Measurements from ENCODE around the gene ZNF45. TPM values are rescaled to one million over a fixed set of nuclear protein-coding genes. Genes with fewer than 3 reads are reported as not detected.

ZNF45 gene
- total and polyA plus RNA-seq, 2 donors from 2014 or later: 4.8 to 16.1 TPM

- peaks cover 0 to 3% (median 0%) of the 10 kb centered on the region in 3 donors for H3K4me1 ChIP-seq (ENCODE audit: control insufficient read depth in 2 of 3, insufficient read depth in 2 of 3, low read depth in 1 of 3, low read length in 3 of 3)
- no peaks in the 10 kb centered on the region for H3K36me3 ChIP-seq (ENCODE audit: control insufficient read depth in 2 of 3, insufficient read depth in 3 of 3, low read length in 3 of 3)
- no peak overlapping the region for H3K9ac ChIP-seq (ENCODE audit: low read length in 3 of 3)
- DNase-seq: no peak
- H3K4me3 ChIP-seq (ENCODE audit: low read length in 3 of 3): no peak overlapping the region
- H3K27me3 ChIP-seq (ENCODE audit: control insufficient read depth, insufficient read depth, low read length): no peaks in the 10 kb centered on the region
- TF ChIP-seq, protein P1, sequence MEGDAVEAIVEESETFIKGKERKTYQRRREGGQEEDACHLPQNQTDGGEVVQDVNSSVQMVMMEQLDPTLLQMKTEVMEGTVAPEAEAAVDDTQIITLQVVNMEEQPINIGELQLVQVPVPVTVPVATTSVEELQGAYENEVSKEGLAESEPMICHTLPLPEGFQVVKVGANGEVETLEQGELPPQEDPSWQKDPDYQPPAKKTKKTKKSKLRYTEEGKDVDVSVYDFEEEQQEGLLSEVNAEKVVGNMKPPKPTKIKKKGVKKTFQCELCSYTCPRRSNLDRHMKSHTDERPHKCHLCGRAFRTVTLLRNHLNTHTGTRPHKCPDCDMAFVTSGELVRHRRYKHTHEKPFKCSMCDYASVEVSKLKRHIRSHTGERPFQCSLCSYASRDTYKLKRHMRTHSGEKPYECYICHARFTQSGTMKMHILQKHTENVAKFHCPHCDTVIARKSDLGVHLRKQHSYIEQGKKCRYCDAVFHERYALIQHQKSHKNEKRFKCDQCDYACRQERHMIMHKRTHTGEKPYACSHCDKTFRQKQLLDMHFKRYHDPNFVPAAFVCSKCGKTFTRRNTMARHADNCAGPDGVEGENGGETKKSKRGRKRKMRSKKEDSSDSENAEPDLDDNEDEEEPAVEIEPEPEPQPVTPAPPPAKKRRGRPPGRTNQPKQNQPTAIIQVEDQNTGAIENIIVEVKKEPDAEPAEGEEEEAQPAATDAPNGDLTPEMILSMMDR (IDR thresholded peaks at IDR 0.05; ENCODE audit: borderline replicate concordance, extremely low read depth, insufficient read depth): no peak
- no peak for FAIRE-seq
- H3K9me3 ChIP-seq (ENCODE audit: control insufficient read depth in 2 of 3, insufficient read depth in 1 of 3, low read length in 3 of 3): peaks cover 2 to 70% (median 21%) of the 10 kb centered on the region in 3 donors
- H3K27ac ChIP-seq (ENCODE audit: low read depth in 2 of 2, low read length in 2 of 2): no peak overlapping the region
- intact Hi-C loops (cut with DNase I): no loop called here
Measured at GRCh38 chr19:43906774-43907173, 28.3 kb downstream of the ZNF45 start.

GRCh38 chr19:43905897-43906296 lies 29.2 kb downstream of the ZNF45 start:
- Histone ChIP-seq H3K4me1 (ENCODE audit: control insufficient read depth in 2 of 3, insufficient read depth in 2 of 3, low read depth in 1 of 3, low read length in 3 of 3) (peaks cover 0 to 8% (median 0%) of the 10 kb centered on the region in 3 donors), H3K27me3 (ENCODE audit: control insufficient read depth, insufficient read depth, low read length) (no peaks in the 10 kb centered on the region), H3K9me3 (ENCODE audit: control insufficient read depth in 2 of 3, insufficient read depth in 1 of 3, low read length in 3 of 3) (peaks cover 2 to 66% (median 20%) of the 10 kb centered on the region in 3 donors), H3K4me3 (ENCODE audit: low read length in 3 of 3) (no peak overlapping the region), H3K36me3 (ENCODE audit: control insufficient read depth in 2 of 3, insufficient read depth in 3 of 3, low read length in 3 of 3) (no peaks in the 10 kb centered on the region), H3K27ac (ENCODE audit: low read depth in 2 of 2, low read length in 2 of 2) (no peak overlapping the region), H3K9ac (ENCODE audit: low read length in 3 of 3) (no peak overlapping the region)
- intact Hi-C loops (cut with DNase I): no loop called here
- DNase-seq: no peak
- no peak for FAIRE-seq
- TF ChIP-seq, protein P1 (IDR thresholded peaks at IDR 0.05; ENCODE audit: borderline replicate concordance, extremely low read depth, insufficient read depth): no peak

DNA sequence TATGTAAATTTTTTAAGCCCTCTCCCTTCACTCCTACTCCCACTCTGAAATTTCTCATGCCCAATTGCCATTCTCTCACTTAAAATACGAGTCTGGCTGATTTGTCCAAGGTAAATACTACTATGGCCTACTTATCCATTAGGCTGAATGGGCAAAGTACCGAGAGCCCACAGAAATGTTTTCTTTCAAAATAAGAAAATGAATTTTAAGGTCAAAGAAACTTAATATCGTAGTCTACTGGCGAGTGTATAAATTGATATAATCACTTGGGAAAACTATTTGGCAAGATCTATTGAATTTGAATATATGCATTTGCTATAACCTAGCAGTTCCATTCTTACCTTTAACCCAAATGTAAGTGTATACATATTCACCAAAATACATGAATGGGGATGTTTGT lies 32.7 kb downstream of the ZNF45 start:
- H3K27me3 ChIP-seq (ENCODE audit: control insufficient read depth, insufficient read depth, low read length): no peaks in the 10 kb centered on the region
- FAIRE-seq: no peak
- H3K36me3 ChIP-seq (ENCODE audit: control insufficient read depth in 2 of 3, insufficient read depth in 3 of 3, low read length in 3 of 3): no peaks in the 10 kb centered on the region
- peaks cover 0 to 8% (median 0%) of the 10 kb centered on the region in 3 donors for H3K4me1 ChIP-seq (ENCODE audit: control insufficient read depth in 2 of 3, insufficient read depth in 2 of 3, low read depth in 1 of 3, low read length in 3 of 3)
- intact Hi-C loops (cut with DNase I): no loop called here
- TF ChIP-seq, protein P1 (IDR thresholded peaks at IDR 0.05; ENCODE audit: borderline replicate concordance, extremely low read depth, insufficient read depth): no peak
- peaks cover 2 to 47% (median 7%) of the 10 kb centered on the region in 3 donors for H3K9me3 ChIP-seq (ENCODE audit: control insufficient read depth in 2 of 3, insufficient read depth in 1 of 3, low read length in 3 of 3)
- no peak overlapping the region for H3K27ac ChIP-seq (ENCODE audit: low read depth in 2 of 2, low read length in 2 of 2)
- H3K4me3 ChIP-seq (ENCODE audit: low read length in 3 of 3): peak overlapping the region; percentile 81 to 98 (median 97)
- no peak overlapping the region for H3K9ac ChIP-seq (ENCODE audit: low read length in 3 of 3)
- no peak for DNase-seq

All from kidney (tissue), 14 donors.